Measurements from ENCODE around the gene ZDHHC18.
A peak's percentile ranks its signal among the peaks of the same experiment; 100 is the strongest.

ZDHHC18 gene

GRCh38 chr1:26889551-26890466 lies 63.3 kb downstream of the ZDHHC18 start, which contains the start of gene GPN2:
GPN2 (minus strand) TSS chr1:26890283; CDS start chr1:26890096, 187 bp downstream.
- Histone ChIP-seq H2AFZ (ENCODE audit: low read length) (peak within 1 kb of the TSS; percentile 94), H3K23ac (ENCODE audit: low read depth, low read length, poor library complexity) (peak within 1 kb of the TSS; percentile 95), H3K79me1 (ENCODE audit: low read depth, low read length) (peaks cover 7% of the 10 kb centered on the region), H3K4me3 (ENCODE audit: low read length in 2 of 2) (peak within 1 kb of the TSS; percentile 70 to 99), H4K91ac (ENCODE audit: low read depth, low read length, poor library complexity) (peak within 1 kb of the TSS; percentile 16), H3K9ac (ENCODE audit: low read depth, low read length, poor library complexity) (peak within 1 kb of the TSS; percentile 100), H3K9me3 (replicated peaks in 1 of 2; ENCODE audit: control insufficient read depth in 2 of 2, insufficient read depth in 1 of 2, low read depth in 1 of 2, low read length in 2 of 2) (no peaks in the 10 kb centered on the region), H2BK120ac (ENCODE audit: low read depth, low read length) (peak within 1 kb of the TSS; percentile 67), H3K27me3 (ENCODE audit: control insufficient read depth in 3 of 3, insufficient read depth in 3 of 3, low read depth in 1 of 3, low read length in 3 of 3) (no peaks in the 10 kb centered on the region), H3K4me1 (ENCODE audit: control insufficient read depth in 2 of 2, insufficient read depth in 1 of 2, low read depth in 1 of 2, low read length in 2 of 2) (peaks cover 5 to 9% of the 10 kb centered on the region in 2 donors), H3K36me3 (replicated peaks in 1 of 2; ENCODE audit: control insufficient read depth in 2 of 2, insufficient read depth in 2 of 2, low read length in 2 of 2) (peaks cover 31 to 65% of the 10 kb centered on the region in 2 donors), H3K4ac (ENCODE audit: low read length) (no peak within 1 kb of the TSS), H2AK5ac (ENCODE audit: low read depth, low read length) (peak within 1 kb of the TSS; percentile 69), H3K14ac (ENCODE audit: low read length) (peak within 1 kb of the TSS; percentile 98), H2BK12ac (ENCODE audit: low read length) (peak within 1 kb of the TSS; percentile 27), H4K8ac (ENCODE audit: low read depth, low read length) (no peak within 1 kb of the TSS), H2BK15ac (ENCODE audit: low read length) (no peak within 1 kb of the TSS), H3K27ac (replicated peaks; ENCODE audit: low read length) (peak within 1 kb of the TSS; percentile 57), H2BK5ac (ENCODE audit: low read length) (peak within 1 kb of the TSS; percentile 2), H3K18ac (ENCODE audit: low read length) (peak within 1 kb of the TSS; percentile 91), H3K4me2 (ENCODE audit: insufficient read depth, low read length, poor library complexity, severe bottlenecking) (peak within 1 kb of the TSS; percentile 95)
- peak; percentile 56 for DNase-seq (ENCODE audit: low spot score)
- WGBS, 2 donors (ENCODE audit: extremely low coverage in 2 of 2, insufficient read length in 2 of 2, insufficient replicate concordance in 1 of 2) = no CpG with 5 or more reads among the region's 89 CpGs

- Histone ChIP-seq H3K4me3 (ENCODE audit: low read length in 2 of 2) (peak overlapping the region; percentile 70 to 99), H2BK120ac (ENCODE audit: low read depth, low read length) (no peak overlapping the region), H2BK15ac (ENCODE audit: low read length) (no peak overlapping the region), H3K14ac (ENCODE audit: low read length) (no peak overlapping the region), H3K27ac (replicated peaks; ENCODE audit: low read length) (no peak overlapping the region), H4K8ac (ENCODE audit: low read depth, low read length) (no peak overlapping the region), H3K9me3 (replicated peaks in 1 of 2; ENCODE audit: control insufficient read depth in 2 of 2, insufficient read depth in 1 of 2, low read depth in 1 of 2, low read length in 2 of 2) (no peaks in the 10 kb centered on the region), H2BK12ac (ENCODE audit: low read length) (no peak overlapping the region), H3K9ac (ENCODE audit: low read depth, low read length, poor library complexity) (peak overlapping the region; percentile 71), H3K23ac (ENCODE audit: low read depth, low read length, poor library complexity) (no peak overlapping the region), H3K27me3 (ENCODE audit: control insufficient read depth in 3 of 3, insufficient read depth in 3 of 3, low read depth in 1 of 3, low read length in 3 of 3) (no peaks in the 10 kb centered on the region), H3K4me2 (ENCODE audit: insufficient read depth, low read length, poor library complexity, severe bottlenecking) (peak overlapping the region; percentile 66), H3K18ac (ENCODE audit: low read length) (peak overlapping the region; percentile 31), H2AK5ac (ENCODE audit: low read depth, low read length) (peak overlapping the region; percentile 11), H2AFZ (ENCODE audit: low read length) (peak overlapping the region; percentile 94), H4K91ac (ENCODE audit: low read depth, low read length, poor library complexity) (no peak overlapping the region), H3K4ac (ENCODE audit: low read length) (no peak overlapping the region), H3K79me1 (ENCODE audit: low read depth, low read length) (peaks cover 7% of the 10 kb centered on the region), H3K36me3 (replicated peaks in 1 of 2; ENCODE audit: control insufficient read depth in 2 of 2, insufficient read depth in 2 of 2, low read length in 2 of 2) (peaks cover 29 to 66% of the 10 kb centered on the region in 2 donors), H2BK5ac (ENCODE audit: low read length) (peak overlapping the region; percentile 2), H3K4me1 (ENCODE audit: control insufficient read depth in 2 of 2, insufficient read depth in 1 of 2, low read depth in 1 of 2, low read length in 2 of 2) (peaks cover 5 to 9% of the 10 kb centered on the region in 2 donors)
- WGBS, 2 donors (ENCODE audit: extremely low coverage in 2 of 2, insufficient read length in 2 of 2, insufficient replicate concordance in 1 of 2) = no CpG with 5 or more reads among the region's 12 CpGs
- DNase-seq (ENCODE audit: low spot score) = no peak
Observed at GRCh38 chr1:26890467-26890796, 63.9 kb downstream of the ZDHHC18 start.

GRCh38 chr1:26894263-26894662 lies 67.8 kb downstream of the ZDHHC18 start:
- no peak overlapping the region for H3K9ac ChIP-seq (ENCODE audit: low read depth, low read length, poor library complexity)
- no peak overlapping the region for H3K18ac ChIP-seq (ENCODE audit: low read length)
- H2BK15ac ChIP-seq (ENCODE audit: low read length) = no peak overlapping the region
- H3K14ac ChIP-seq (ENCODE audit: low read length) = no peak overlapping the region
- peaks cover 4% of the 10 kb centered on the region for H3K79me1 ChIP-seq (ENCODE audit: low read depth, low read length)
- peaks cover 6 to 7% of the 10 kb centered on the region in 2 donors for H3K4me1 ChIP-seq (ENCODE audit: control insufficient read depth in 2 of 2, insufficient read depth in 1 of 2, low read depth in 1 of 2, low read length in 2 of 2)
- no peak overlapping the region for H4K91ac ChIP-seq (ENCODE audit: low read depth, low read length, poor library complexity)
- H4K8ac ChIP-seq (ENCODE audit: low read depth, low read length) = no peak overlapping the region
- no peak for DNase-seq (ENCODE audit: low spot score)
- H3K4ac ChIP-seq (ENCODE audit: low read length) = no peak overlapping the region
- H3K4me3 ChIP-seq (ENCODE audit: low read length in 2 of 2) = peak overlapping the region in 1 of 2 donors; percentile 18
- H2AFZ ChIP-seq (ENCODE audit: low read length) = no peak overlapping the region
- H2BK12ac ChIP-seq (ENCODE audit: low read length) = no peak overlapping the region
- H3K36me3 ChIP-seq (replicated peaks in 1 of 2; ENCODE audit: control insufficient read depth in 2 of 2, insufficient read depth in 2 of 2, low read length in 2 of 2) = peaks cover 20 to 60% of the 10 kb centered on the region in 2 donors
- H3K27ac ChIP-seq (replicated peaks; ENCODE audit: low read length) = no peak overlapping the region
- no peaks in the 10 kb centered on the region for H3K9me3 ChIP-seq (replicated peaks in 1 of 2; ENCODE audit: control insufficient read depth in 2 of 2, insufficient read depth in 1 of 2, low read depth in 1 of 2, low read length in 2 of 2)
- no peak overlapping the region for H3K23ac ChIP-seq (ENCODE audit: low read depth, low read length, poor library complexity)
- H3K4me2 ChIP-seq (ENCODE audit: insufficient read depth, low read length, poor library complexity, severe bottlenecking) = no peak overlapping the region
- H2BK5ac ChIP-seq (ENCODE audit: low read length) = no peak overlapping the region
- WGBS, 2 donors (ENCODE audit: extremely low coverage in 2 of 2, insufficient read length in 2 of 2, insufficient replicate concordance in 1 of 2) = no CpG with 5 or more reads among the region's 13 CpGs
- H2AK5ac ChIP-seq (ENCODE audit: low read depth, low read length) = no peak overlapping the region
- no peak overlapping the region for H2BK120ac ChIP-seq (ENCODE audit: low read depth, low read length)
- no peaks in the 10 kb centered on the region for H3K27me3 ChIP-seq (ENCODE audit: control insufficient read depth in 3 of 3, insufficient read depth in 3 of 3, low read depth in 1 of 3, low read length in 3 of 3)

GRCh38 chr1:26897351-26897750 lies 70.9 kb downstream of the ZDHHC18 start:
- Histone ChIP-seq H3K27ac (replicated peaks; ENCODE audit: low read length) (no peak overlapping the region), H3K23ac (ENCODE audit: low read depth, low read length, poor library complexity) (no peak overlapping the region), H3K4me1 (ENCODE audit: control insufficient read depth in 2 of 2, insufficient read depth in 1 of 2, low read depth in 1 of 2, low read length in 2 of 2) (peaks cover 0 to 3% of the 10 kb centered on the region in 2 donors), H3K4me2 (ENCODE audit: insufficient read depth, low read length, poor library complexity, severe bottlenecking) (no peak overlapping the region), H2BK5ac (ENCODE audit: low read length) (no peak overlapping the region), H3K27me3 (ENCODE audit: control insufficient read depth in 3 of 3, insufficient read depth in 3 of 3, low read depth in 1 of 3, low read length in 3 of 3) (no peaks in the 10 kb centered on the region), H2AFZ (ENCODE audit: low read length) (no peak overlapping the region), H2AK5ac (ENCODE audit: low read depth, low read length) (no peak overlapping the region), H2BK15ac (ENCODE audit: low read length) (no peak overlapping the region), H3K9ac (ENCODE audit: low read depth, low read length, poor library complexity) (no peak overlapping the region), H3K18ac (ENCODE audit: low read length) (no peak overlapping the region), H2BK120ac (ENCODE audit: low read depth, low read length) (no peak overlapping the region), H3K9me3 (replicated peaks in 1 of 2; ENCODE audit: control insufficient read depth in 2 of 2, insufficient read depth in 1 of 2, low read depth in 1 of 2, low read length in 2 of 2) (no peaks in the 10 kb centered on the region), H3K4me3 (ENCODE audit: low read length in 2 of 2) (no peak overlapping the region), H4K8ac (ENCODE audit: low read depth, low read length) (no peak overlapping the region), H3K4ac (ENCODE audit: low read length) (no peak overlapping the region), H3K79me1 (ENCODE audit: low read depth, low read length) (peaks cover 4% of the 10 kb centered on the region), H2BK12ac (ENCODE audit: low read length) (no peak overlapping the region), H3K14ac (ENCODE audit: low read length) (no peak overlapping the region), H3K36me3 (replicated peaks in 1 of 2; ENCODE audit: control insufficient read depth in 2 of 2, insufficient read depth in 2 of 2, low read length in 2 of 2) (peaks cover 17 to 51% of the 10 kb centered on the region in 2 donors), H4K91ac (ENCODE audit: low read depth, low read length, poor library complexity) (no peak overlapping the region)
- no peak for DNase-seq (ENCODE audit: low spot score)
- no CpG with 5 or more reads among the region's 9 CpGs for WGBS, 2 donors (ENCODE audit: extremely low coverage in 2 of 2, insufficient read length in 2 of 2, insufficient replicate concordance in 1 of 2)
